ENCODE data around the gene RNGTT.

The RNGTT gene

DNA sequence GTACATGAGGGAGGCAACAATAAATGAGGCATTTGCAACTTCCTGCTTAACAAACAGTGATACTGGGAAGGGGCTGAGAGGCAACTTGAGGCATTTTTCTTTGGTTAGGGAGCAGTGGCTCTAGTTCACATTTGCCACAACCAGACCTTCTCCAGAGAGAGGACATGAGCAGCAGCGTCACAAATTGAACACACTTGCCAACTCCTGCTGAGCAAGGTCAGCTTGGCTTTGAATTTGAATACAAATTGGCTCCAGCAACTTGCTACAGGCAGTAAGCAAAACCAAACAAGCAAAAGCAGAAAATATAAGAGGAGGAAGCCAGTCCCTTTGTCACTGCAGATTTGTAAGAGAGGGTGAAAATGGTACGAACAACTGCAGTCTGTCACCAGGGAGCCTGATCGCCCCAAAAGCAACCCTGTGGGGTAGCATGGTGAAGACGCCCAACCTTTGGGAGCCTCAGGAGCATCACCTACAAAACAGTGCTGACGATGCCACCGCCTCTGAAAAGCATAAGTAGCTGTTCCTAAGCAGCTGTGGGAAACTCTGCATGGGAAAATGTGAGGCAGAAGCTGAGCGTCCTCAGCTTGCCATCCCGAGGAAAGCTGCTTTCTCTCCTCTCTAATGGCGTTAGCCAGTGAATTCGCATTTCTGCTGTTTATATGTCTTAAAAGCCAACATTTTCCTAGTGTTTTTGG, 378.7 kb downstream of the RNGTT start:
- TF ChIP-seq, protein P1, sequence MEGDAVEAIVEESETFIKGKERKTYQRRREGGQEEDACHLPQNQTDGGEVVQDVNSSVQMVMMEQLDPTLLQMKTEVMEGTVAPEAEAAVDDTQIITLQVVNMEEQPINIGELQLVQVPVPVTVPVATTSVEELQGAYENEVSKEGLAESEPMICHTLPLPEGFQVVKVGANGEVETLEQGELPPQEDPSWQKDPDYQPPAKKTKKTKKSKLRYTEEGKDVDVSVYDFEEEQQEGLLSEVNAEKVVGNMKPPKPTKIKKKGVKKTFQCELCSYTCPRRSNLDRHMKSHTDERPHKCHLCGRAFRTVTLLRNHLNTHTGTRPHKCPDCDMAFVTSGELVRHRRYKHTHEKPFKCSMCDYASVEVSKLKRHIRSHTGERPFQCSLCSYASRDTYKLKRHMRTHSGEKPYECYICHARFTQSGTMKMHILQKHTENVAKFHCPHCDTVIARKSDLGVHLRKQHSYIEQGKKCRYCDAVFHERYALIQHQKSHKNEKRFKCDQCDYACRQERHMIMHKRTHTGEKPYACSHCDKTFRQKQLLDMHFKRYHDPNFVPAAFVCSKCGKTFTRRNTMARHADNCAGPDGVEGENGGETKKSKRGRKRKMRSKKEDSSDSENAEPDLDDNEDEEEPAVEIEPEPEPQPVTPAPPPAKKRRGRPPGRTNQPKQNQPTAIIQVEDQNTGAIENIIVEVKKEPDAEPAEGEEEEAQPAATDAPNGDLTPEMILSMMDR (IDR thresholded peaks at IDR 0.05; ENCODE audit: low read depth, low read length), result no peak
- H3K4me3 ChIP-seq (ENCODE audit: low read depth, low read length), result no peak overlapping the region

DNA sequence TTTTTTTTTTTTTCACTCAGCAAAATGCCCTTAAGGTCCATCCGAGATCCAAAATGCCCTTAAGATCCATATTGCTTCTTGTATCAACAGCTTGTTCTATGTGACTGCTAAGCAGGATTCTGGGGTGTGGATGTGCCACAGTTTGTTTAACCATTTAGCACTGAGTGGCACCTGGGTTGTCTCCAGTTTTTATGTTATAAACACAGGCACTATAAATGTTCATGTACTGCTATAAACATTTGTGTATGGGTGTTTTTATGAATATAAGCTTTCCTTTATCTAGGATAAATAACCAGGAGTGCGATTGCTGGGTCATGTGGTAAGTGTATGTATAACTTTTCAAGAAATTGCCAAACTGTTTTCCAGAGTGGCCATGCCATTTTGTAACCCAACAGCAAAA, 386.0 kb downstream of the RNGTT start:
- H3K4me3 ChIP-seq (ENCODE audit: low read depth, low read length), result no peak overlapping the region
- TF ChIP-seq, protein P1 (IDR thresholded peaks at IDR 0.05; ENCODE audit: low read depth, low read length), result no peak

DNA sequence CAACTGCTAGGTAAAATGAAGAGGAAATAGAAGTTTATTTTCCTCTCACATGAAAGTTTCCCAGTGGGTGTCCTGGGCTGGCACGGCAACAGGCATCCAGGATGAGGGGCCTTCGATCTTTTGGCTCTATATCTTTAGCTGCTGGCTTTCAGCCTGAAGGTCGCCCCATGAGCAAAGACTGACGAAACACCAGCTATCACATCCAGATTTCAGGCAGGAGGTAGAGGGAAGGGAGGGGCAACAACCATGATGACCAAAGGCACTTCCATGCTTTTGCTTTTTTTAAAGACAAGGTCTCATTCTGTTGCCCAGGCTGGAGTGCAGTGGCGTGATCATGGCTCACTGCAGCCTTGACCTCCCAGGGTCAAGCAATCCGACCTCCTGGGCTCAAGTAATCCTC, 387.9 kb downstream of the RNGTT start:
- TF ChIP-seq, protein P1 (IDR thresholded peaks at IDR 0.05; ENCODE audit: low read depth, low read length), result no peak
- H3K4me3 ChIP-seq (ENCODE audit: low read depth, low read length), result no peak overlapping the region

DNA sequence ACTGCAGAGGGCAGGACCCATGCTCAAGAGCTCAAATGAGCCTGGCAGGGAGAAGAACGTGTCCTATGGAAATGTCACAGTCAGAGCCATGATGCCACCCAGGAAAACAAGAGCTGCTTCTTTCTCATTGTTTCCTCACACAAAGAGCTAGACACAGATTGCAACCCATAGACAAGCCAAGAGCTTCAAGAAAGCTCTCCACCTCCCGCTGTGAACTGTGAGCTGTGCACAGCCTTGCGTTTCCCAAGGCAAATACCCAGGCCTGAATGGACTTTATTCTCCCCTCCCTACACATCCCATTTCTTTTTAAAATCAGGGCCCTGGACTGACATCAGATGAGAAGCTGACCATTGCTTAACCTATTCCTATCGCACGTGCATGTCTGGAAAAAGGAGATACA, 388.8 kb downstream of the RNGTT start:
- TF ChIP-seq, protein P1 (IDR thresholded peaks at IDR 0.05; ENCODE audit: low read depth, low read length), result no peak
- no peak overlapping the region for H3K4me3 ChIP-seq (ENCODE audit: low read depth, low read length)

DNA sequence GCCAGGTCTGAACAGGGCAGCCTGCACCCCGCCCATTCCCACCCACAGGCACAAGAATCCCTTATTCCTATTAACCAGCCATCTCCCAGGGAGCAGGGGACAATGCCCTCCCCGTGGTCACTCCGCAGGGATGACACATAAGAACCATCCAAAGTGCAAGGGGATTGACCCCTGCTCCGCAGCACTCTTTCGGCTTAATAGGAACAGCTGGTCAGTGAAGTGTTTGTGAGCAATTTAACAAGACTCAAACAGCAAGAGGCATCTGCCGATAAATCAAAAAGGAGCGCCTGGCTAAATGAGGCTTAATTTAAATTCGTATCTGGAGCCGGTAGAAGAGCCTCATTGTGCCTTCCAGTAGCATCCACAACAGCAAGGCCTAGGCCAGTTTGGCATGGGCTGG, 389.4 kb downstream of the RNGTT start:
- no peak overlapping the region for H3K4me3 ChIP-seq (ENCODE audit: low read depth, low read length)
- TF ChIP-seq, protein P1 (IDR thresholded peaks at IDR 0.05; ENCODE audit: low read depth, low read length), result no peak

DNA sequence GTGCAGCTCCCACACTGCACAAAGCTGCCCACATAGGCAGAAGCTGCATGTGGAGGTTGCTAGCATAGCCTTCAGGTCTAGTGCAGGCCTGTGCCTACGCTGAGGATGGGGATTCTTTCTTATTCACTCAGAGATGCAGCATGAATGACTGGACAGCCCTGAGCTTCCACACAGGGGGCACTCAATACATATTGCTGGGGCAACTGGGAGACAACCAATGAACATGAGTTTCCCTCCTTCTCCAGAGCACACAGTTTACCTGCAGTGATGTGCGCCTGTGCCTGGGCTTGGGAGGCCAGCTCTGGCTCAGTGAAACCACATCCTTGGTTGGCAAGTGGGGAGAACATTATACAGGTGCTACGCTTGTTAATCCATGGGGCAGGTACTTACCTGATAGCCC, 389.9 kb downstream of the RNGTT start:
- TF ChIP-seq, protein P1 (IDR thresholded peaks at IDR 0.05; ENCODE audit: low read depth, low read length), result no peak
- H3K4me3 ChIP-seq (ENCODE audit: low read depth, low read length), result no peak overlapping the region

DNA sequence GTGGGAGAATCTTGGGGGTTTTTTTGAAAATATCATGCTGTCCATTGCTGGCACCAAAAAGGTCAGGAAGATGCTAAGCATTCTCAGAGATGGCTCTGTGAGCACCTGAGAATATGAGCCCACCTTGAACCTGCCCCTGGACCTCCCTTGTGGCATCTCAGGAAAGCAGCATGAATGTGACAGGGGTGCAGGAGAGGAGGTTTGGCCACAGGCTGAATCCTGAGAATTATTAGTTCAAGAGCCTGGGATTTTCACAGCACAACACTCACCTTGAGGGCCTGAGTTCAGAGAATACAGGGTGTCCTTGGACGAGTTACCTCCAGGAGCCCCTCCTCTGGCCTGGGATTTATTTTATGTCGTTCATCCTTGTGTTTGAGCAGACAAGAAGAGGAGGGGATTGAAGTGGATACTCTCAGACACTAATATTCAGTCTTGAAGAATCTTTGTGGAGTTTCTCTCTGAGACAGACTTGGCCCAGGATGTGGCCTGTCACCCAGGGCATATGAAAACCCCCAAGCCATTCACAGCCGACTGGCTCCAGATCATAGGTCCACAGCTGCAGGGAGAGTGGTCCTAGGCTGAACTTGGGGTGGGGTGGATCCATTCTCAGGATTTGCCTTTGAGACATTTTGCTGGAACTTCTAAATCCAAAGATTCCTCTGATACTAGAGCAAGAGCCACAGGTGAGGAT, 390.8 kb downstream of the RNGTT start:
- TF ChIP-seq, protein P1 (IDR thresholded peaks at IDR 0.05; ENCODE audit: low read depth, low read length), result no peak
- no peak overlapping the region for H3K4me3 ChIP-seq (ENCODE audit: low read depth, low read length)

Measured in WI38 (cell line).